ENCODE results near the gene CEP63. TPM values are rescaled to one million over a fixed set of nuclear protein-coding genes. Genes with fewer than 3 reads are reported as not detected.

CEP63 gene
- total RNA-seq, 1 experiment from 2014 or later = 23.2 TPM

DNA sequence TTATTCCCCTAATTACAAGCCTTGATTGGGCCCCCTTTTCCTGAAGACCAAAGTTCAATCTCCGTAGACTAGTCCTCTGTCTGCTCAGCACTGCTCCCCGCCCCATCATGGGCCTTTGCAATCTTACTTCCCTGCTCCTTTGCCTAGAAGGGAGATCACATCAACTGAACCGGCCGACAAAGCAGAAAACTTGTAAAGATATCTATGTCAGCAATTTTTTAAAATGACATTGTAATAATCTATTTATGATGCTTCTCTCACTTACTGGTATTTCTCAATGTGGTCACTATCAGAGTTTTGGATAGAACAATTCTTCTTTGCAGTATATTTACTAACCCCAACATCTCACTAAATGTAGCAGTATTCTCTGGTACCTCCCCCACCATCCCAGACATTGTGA, 17.3 kb upstream of the CEP63 start:
- DNase-seq (ENCODE audit: low spot score) = no peak

DNA sequence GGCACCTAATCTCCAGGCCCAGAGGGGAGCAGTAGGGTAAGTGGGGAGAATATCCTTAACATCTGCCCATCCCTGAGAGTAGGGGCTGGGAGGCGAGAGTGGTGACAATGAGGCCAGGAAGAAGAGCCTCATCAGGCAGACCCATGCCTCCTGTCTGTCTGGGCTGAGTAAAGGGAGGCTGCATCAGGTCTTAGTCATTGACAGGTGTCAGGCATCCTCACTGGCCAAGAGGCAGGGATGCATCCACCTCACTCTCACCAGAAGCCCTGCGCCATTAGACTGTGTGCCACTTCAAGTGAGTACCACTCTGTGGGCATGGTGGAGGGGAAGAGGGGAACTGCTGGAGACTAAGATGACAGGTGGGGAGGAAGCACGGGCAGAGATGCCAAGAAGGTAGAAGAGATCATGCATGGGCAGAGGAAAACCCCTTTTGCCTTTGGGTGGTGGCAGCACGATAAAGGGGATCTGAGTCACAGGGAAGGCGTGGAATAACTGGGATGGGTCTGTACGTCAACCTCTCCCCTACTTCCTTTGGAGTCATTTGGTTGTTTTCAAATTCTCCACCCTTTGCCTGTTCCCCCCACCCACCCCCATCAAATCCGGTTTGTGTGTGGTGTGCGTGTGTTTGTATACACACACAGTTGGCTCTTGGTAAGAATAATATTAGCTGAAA, 14.2 kb upstream of the CEP63 start:
- no peak for DNase-seq (ENCODE audit: low spot score)

DNA sequence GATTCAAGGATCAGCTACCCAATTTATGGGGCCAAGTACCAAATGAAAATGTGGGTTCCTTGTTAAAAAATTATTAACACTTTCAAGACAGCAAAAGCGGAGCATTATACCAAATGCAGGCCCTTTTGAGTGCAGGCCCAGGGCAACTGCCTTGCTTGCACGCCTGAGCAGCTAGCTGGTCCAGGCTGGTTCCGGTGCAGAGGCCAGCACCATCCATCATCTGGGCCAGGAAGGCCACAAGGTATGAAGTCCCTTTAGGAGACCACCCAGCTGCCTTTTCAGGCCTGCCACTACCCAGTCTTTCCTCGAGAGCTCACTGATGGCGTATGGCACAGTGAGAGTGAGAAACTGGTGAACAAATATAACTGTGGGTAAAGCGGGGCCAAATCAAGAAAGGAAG, 13.0 kb upstream of the CEP63 start:
- no peak for DNase-seq (ENCODE audit: low spot score)

DNA sequence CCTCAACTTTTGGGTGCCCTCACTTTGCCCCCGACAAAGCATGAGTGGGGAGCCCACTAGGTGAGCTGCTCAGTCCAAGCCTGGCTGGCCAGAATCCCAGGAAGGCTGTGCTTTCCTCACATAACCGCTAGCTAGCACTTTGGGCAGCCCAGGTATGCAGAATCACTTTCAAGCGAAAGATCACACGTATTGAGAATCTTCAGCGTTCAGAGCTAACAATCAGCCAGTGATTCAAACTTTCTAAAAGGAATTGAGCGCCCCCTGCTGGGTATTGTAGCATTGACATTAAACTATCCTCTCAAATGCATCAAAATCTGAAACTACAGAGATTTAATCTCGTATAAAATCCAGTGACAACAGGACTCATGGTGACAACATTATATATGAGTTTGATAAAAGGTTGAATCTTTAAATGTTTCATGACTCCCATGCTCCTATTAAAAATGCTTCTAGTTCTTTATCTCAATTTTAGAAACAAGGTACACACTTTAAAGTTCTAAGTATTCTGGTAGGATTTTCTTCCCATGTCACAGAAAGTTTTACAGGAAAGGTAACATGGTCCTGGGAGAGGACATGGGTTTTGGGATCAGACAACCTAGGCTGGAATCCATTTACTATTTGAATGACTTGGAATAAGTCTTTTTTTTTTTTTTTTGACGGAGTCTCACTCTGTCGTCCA, 11.8 kb upstream of the CEP63 start:
- DNase-seq (ENCODE audit: low spot score) = peak; percentile 57

DNA sequence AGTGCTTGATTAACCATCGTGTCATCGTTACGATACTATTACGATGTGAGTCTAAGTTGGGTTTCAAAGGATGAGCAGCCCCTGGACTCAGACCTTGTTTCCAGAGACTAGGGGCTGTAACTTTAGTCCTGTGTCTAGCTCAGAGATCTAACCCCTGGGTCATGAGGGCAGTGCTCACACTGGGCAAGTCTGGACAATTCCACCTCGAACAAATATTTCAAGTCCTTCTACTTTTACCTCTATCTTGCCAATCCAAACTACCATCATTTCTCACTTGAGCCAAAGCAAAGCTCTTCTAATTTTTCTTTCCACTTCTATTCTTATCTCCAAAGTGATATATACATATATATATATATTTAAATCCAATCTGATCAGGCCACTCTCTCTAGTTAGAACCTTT, 10.9 kb upstream of the CEP63 start:
- DNase-seq (ENCODE audit: low spot score) = no peak

DNA sequence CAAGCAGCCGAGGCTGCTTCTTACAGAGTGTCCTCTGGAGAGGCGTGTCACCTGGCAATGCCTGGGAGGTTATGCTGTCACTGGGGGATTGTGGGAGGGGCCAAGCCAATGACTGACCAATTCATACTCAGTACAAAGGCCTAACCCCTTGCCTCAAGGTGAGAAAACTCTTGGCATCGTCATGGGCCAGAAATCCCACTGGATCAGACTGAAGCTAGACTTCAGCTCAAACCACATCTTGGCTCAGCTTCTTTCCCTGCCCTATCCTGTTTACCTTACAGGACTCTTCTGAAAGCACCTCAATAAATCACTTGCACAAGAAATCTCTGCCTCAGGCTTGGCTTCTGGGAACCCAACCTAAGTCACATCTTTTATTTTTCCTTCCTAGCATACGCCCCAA, 9.6 kb upstream of the CEP63 start:
- DNase-seq (ENCODE audit: low spot score) = no peak

DNA sequence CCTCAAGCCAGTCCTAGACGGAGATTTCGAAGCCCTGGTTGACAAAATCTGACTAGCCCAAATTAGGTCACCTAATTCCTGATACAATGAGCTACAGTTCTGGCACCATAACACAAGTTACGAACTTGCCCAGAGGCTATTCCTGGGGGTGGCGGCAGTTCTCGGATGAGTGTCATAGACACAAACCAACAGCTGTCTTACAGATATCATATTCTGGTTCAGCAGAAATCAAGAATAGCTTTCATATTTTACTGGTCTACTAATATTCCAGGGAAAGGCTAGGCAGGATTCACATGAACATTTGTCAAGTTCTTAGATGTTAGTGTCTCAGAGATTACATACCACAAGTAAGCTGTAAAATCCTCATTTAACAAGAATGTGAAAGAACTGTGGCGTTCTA, 8.9 kb upstream of the CEP63 start:
- no peak for DNase-seq (ENCODE audit: low spot score)

DNA sequence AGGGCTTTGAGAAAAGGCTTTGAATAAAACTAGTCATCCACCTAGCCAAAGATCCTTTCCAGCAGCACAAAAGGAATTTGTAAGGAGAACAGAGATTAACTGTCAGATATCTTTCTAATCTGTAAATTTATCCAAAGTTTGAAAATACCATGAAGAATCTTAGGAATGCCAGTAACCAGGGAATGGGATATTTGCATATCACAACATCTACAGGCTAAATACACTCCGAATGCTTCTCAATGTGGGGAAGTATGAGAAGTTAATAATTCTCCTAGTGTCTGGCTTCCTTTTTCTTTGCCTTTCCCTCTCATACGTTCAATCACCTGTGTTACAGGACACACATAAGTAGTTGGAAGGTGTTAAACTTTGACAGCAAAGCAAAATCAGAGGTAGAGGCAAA, 7.9 kb upstream of the CEP63 start:
- DNase-seq (ENCODE audit: low spot score) = no peak

DNA sequence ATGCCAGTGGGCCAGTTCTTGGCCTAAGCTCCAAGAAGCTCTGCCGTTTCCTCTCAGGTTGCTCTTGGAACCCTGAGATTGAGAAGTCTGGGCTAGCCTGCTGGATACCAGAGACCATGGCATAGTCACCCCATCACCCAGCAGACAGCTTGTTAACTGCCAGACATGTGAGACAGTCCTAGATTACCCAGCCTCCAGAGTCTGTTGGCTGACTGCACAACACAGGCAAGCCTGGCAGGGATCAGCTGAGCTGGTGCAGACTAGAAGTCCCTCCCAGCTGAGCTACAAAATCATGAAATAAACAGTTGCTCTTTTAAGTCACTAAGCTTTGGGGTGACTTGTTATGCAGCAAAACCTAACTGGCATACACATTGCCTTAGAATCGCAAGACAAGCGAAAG, 5.3 kb upstream of the CEP63 start:
- DNase-seq (ENCODE audit: low spot score) = no peak

DNA sequence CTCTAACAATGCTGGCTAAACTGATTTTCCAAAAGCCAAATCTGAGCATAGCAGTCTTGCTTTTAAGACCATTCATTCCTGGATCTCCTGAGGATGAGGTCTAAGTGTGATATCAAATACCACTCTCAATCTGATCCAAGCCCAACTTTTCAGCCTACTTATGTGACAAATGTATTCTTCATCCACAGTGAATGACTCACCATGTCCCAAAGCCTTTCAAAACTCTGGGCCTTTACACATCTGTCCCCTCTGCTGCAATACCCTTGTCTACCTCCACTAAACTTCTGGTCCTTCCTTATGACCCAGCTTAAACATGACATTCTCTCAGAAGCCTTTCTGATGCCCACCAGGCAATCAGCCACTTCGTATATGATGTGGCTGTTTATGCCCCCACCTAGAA, 4.7 kb upstream of the CEP63 start:
- DNase-seq (ENCODE audit: low spot score) = no peak

DNA sequence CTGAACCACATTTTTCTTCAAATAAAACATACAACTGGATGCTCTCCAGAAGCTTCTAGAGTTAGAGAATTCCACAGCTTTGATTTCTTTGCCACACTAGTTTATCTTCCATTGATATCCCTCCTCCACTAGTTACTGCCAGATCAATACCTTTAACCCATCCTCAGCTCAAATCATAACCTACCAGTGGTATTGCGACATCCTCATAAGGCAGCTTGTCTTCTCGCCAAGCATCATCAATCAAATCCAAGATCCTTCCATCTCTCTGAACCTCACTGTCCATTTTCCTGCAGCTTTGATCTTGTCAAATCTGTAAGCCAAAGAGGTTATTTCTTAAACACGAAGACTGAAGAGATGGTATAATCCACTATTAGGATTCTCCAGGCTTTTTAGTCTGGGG, 3.2 kb upstream of the CEP63 start:
- no peak for DNase-seq (ENCODE audit: low spot score)

DNA sequence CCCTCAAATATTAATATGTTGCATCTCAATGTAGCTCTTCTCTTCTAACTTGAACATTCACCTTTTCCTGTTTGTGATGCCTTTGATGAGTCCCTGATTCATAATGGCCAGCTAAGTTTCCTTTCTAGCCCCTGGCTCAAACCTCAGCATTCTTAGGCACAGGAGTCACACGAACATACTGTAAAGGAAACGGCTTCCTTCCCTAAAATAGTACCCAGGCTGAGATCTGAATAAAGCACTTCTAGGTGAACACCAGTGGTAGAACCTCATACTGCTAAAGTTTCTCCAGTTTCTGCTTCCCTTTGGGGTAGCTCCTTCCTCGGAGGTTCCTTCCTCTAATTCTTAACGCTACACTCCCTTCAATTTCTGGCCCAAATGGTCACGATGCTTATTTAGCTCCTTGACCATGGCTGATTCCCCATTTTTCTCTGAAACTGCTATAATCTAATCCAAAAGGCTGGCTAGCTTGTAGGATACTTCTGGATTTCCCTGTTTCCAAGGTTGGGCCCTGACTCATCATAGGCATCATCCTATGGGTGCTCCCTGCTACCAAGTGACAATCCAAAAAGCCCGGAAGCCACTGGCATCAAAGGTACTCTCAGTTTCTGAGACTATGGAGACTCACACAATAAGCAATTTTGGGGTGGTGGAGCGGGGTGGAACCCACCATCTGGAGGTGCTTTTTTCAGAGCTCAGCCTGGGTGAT, 2.5 kb upstream of the CEP63 start:
- no peak for DNase-seq (ENCODE audit: low spot score)

DNA sequence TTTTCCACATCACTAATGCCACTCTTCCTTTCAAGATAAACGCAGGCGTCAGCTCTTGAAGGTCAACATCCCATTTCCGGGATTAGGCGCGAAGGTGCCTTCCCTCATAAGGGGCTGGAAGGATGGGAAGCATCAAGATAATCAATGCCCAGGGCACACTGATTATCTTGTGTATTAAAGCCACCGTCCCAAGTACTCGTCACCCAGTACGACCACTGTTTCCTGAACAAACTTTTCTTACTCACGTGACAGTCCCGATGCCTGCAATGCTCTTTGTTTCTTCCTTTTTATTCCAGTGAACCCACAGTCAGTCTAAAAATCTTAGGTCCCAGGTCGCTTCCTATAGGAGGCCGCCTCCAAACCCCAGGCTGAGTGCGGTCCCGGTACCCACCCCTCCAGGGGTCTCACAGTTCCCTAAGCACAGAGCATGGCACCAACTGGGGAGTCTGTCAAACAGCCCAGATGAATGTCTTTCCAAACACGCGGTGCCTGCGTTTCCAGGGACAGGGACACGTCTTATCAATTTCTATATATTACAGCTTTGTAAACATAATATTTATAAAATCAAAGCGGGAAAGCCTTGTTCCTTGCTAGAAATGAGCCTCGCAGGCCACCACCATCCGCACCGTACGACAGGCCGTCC, 661 bp upstream of the CEP63 start:
- no peak for DNase-seq (ENCODE audit: low spot score)

DNA sequence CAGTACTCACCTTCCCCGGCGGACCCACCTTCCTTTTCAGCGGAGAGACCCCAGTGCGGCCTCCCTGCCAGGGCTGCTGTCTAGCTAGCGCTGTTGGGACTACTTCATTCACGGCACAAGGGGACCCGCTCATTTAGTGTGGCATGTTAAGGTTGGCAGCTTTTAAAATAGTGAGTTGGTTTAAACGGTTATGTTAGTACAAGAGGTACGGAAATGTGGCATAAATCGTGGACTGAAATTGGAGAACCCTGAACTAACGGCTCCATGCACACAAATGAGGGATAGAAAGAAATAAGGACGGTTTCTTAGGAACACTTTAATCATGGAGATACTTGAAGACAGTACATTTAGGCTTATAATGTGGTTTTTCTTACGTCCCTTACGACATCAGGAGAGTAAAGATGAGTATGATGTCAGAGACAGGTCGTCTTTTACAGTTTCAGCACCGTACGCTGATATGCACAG, 752 bp downstream of the CEP63 start:
- peak; percentile 34 for DNase-seq (ENCODE audit: low spot score)

DNA sequence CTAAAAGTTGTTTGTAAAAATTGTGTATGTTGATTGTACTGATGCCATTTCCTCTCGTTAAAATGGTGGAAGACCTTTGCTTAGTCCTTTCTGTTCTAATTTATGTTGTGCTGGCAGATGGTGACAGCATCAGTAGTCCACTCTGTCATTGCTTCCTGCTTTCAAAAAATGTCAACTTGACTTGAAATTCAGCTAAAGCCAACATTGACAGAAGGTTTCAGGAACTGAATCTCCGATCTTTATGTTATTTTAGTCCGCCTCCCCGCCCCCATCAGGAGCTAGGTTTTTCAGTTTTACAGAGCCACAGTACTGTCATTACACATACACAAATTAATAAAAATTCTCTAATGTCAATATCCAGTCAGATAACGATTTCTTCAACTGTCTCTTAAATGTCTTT, 1.5 kb downstream of the CEP63 start:
- DNase-seq (ENCODE audit: low spot score) = no peak

DNA sequence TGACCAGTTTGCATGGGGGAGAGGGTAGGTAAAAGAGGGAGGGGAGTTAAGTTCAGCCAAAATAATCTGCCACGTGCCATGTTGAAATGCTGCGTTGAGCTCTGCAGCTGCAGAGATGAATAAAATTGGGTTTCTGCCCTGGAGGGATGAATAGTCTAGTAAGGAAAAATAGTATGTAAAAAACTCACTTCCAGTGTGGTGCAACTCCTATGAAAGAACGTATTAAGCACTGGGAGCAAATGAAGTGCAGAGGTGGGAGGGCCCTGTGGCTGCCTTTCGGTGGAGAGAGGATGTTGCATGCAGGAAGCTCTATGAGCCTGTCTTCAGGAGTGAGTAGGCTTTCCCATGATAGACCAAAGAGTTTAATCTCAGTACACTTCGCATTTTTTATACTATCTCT, 8.6 kb downstream of the CEP63 start:
- DNase-seq (ENCODE audit: low spot score) = no peak

DNA sequence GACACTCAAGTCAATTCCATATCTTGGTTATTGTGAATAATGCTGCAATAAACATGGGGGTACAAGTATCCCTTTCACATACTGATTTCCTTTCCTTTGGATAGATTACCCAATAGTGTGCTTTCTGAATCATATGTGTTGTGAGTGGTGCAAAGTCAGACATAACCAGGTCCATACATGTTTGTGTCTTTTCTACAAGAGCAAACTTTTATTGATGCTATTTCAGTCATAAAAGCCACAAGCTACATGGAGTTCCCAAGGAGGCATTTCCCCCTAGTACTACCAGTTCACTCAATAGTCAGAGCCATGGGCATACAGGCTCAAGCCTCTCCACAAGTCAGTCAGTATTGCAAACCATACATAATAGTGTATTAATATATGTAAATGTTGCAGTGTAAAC, 10.1 kb downstream of the CEP63 start:
- no peak for DNase-seq (ENCODE audit: low spot score)

DNA sequence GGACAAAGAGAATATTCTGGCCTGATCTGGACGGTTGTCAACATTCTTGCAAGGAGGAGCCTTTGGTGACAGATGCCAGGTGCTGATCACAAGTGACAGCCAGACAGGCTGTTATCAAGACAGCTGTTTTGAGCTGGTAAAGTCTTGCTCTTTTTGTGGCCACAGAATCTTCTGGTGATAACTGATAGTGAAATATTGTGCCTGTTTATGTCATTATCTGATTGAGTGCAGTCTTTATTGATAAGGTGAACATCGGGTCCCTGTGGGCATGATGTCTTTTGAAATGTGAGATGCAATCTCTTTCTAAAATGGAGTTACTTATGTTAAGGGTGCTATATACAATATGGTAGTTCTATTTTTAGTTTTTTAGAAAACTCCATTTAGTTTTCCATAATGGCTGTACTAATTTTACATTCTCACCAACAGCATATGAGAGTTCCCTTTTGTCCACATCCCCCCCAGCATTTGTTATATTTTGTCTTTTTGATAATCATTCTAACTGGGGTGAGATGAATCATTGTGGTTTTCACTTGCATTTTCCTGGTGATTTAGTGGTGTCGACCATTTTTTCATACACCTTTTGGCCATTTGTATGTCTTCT, 10.7 kb downstream of the CEP63 start:
- no peak for DNase-seq (ENCODE audit: low spot score)

DNA sequence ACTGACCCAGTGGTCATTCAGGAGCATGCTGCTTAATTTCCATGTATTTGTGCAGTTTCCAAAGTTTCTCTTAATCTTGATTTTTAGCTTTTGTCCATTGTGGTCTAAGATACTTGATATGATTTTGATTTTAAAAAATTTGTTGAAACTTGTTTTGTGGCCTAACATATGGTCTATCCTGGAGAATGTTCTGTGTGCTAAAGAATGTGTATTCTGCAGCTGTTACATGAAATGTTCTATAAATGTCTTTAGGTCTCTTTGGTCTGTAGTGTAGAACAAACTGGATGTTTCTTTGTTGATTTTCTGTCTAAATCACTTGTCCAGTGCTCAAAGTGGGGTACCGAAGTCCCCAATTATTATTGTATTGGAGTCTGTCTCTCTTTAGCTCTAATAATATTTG, 17.4 kb downstream of the CEP63 start:
- DNase-seq (ENCODE audit: low spot score) = no peak

DNA sequence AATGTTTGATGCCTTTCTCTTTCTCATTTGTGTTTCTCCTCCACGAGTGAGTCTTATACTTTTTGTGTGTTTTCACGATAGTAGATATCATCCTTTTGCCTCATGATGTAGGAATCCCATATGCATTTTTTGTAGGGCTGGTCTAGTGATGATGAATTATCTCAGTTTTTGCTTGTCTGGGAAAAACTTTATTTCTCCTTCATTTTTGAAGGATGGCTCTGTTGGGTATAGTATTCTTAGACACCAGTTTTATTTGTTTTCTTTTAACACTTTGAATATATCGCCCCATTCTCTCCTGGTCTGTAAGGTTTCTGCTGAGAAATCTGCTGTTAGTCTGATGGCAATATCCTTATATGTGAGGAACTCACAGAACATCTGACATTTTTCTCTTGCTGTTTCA, 18.3 kb downstream of the CEP63 start:
- DNase-seq (ENCODE audit: low spot score) = no peak

DNA sequence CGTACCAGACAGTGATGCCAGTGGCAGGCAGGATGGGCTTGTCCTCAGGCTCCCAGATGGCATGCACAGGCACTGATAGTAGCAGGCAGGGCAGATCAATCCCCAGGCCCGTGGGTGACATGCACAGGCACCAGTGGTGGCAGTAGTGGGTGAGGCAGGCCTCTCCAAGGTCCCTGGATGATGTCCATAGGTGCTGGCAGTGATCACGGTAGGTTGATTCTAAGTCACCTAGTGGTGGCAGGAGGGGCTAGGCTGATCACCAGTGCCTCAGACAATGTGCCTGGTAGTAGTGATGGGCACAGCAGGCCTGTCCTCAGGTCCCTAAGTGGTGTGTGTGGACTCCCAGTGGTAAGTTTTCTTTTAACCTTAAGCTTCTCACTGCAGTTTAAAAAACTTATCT, 19.6 kb downstream of the CEP63 start:
- no peak for DNase-seq (ENCODE audit: low spot score)

DNA sequence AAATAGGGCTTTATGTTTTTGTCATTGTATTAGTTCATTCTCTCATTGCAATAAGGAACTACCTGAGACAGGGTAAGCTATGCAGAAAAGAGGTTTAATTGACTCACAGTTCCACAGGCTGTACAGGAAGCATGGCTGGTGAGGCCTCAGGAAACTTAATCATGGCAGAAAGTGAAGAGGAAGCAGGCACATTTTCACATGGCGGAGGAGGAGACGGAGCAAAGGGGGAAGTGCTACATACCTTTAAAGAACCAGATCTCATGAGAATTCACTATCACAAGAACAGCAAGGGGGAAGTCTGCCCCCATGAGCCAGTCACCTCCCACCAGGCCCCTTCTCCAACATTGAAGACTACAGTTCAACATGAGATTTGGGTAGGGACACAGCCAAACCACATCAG, 25.6 kb downstream of the CEP63 start:
- DNase-seq (ENCODE audit: low spot score) = no peak
